ENCODE data around the gene CNR2.

DNA sequence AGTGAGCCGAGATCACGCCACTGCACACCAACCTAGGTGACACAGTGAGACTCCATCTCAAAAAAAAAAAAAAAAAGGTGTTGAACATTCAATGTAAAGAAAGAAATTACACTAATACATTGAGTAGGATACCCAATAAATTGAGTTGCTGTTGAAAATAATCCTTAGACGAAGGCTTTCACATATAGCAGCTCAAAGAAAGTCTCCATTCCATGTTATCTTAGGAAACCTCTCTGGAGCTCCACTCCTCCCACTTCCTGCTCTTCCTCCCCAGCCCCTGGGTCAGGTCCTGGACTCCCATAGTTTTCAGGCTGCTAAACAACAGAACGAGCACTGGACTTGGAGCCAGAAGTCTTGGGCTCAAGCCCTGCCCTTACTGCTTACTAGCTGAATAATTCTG lies 15.6 kb upstream of the CNR2 start:
- TF ChIP-seq, protein P1, sequence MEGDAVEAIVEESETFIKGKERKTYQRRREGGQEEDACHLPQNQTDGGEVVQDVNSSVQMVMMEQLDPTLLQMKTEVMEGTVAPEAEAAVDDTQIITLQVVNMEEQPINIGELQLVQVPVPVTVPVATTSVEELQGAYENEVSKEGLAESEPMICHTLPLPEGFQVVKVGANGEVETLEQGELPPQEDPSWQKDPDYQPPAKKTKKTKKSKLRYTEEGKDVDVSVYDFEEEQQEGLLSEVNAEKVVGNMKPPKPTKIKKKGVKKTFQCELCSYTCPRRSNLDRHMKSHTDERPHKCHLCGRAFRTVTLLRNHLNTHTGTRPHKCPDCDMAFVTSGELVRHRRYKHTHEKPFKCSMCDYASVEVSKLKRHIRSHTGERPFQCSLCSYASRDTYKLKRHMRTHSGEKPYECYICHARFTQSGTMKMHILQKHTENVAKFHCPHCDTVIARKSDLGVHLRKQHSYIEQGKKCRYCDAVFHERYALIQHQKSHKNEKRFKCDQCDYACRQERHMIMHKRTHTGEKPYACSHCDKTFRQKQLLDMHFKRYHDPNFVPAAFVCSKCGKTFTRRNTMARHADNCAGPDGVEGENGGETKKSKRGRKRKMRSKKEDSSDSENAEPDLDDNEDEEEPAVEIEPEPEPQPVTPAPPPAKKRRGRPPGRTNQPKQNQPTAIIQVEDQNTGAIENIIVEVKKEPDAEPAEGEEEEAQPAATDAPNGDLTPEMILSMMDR (IDR thresholded peaks at IDR 0.05): no peak
- TF ChIP-seq EP300 (IDR thresholded peaks at IDR 0.05): no peak

Measured in gastroesophageal sphincter (tissue), 3 donors.